DMS153 treated with DMSO at 0.1 percent for 48 hours (cell line): ENCODE results near the gene REC114.

ENCODE experiments used
- DNase-seq: peaks from one replicate; lab custom pipeline; 2025; ENCODE audit not compliant: unreplicated experiment; lab: John Stamatoyannopoulos, UW

REC114 gene

DNA sequence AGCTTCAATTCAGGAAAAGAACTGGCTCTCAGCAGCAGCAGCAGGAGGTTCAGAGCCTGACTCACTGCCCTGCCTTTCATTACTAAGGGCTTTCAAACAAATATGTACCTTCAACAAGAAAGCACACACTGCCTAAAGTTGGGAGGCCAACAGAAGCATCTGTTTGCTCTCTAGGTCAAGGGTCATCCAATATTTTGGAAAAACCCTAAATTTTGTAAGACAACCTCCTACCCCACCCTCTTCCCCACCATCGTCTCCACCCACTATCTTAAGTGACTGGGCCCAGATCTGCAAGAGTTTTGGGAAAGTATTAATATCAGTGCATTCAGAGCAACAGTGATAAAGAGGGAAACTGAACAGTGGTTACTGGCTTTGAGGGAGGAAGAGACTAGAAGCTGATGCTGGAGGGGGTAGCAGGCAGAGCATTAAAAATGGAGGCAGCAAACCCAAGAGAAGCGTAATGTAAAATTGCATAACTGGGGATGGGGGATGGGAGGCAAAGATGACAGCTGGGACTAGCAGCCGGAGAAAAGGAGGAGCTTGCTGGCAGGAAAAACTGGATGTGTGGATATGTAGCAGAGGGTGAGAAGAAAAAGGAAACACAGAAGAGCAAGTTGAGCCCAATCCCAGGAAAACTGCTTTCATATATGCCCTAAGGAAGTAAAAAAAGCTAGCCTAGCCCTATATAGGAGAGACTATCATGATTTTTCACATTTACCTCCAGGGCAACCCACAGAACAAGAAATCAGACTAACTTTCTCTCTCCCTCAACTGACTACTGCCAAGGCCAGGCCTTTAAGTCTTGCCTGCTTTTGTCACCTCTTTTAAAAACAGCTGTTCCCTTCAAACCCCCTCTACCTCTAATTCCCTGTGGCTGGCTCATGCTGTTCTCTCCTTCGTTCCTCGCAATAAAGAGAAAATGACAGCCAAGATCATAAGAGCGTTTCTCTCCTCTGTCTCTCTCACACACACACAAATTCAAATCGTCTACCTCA is 158.8 kb downstream of the REC114 start:
- DNase-seq: no peak

DNA sequence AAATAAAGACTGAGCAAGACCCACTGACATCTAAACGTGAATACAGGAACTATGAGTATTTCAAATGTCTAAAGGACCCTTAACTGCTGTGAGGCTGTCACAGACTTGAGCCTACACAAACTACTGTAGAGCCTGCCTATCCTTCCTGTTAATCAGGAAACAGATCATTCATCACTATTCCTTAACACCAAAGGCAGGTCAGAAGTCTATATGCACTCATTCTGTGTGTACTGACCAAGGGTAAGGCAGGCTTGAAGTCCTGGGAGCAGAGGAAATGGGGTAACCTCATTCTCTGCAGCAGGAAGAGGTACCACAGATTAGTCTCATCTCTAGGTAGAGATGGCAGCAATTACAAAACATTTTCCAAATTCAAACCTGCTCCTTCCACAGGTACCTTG is 159.5 kb downstream of the REC114 start:
- no peak for DNase-seq

DNA sequence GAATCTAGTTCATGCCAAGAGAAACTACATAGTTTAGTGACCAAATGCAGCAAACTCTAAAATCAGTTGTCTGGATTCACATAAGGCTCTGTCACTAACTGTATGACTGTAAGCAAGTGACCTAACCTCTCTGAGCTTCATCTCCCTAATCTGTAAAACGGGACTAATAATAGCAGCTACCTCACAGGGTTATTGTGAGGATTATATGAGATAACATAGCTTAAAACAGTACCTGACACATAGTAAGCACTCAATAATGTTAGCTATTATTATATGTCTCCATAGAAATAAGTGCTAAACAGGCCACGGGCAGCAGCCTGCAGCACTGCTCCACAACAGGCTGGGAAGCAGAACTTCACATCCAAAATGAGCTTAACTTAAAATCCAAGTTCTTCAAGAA is 160.0 kb downstream of the REC114 start:
- no peak for DNase-seq

DNA sequence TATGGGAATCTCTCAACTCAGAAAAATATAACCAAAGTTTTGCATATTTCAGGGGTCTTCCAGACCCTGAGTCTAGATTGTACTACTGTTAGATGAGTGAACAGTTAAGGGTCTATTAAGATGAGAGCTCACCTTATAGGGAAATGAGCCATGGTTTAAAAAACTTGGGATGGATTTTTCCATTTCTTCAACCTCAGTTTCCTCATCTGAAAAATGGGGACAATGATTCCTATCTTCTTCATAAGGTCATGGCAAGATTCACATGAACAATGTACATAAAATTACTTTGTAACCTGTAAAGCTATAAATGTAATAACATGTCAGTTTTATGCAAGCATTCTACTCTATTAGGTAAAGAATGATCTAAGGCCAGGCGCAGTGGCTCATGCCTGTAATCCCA is 161.5 kb downstream of the REC114 start:
- DNase-seq: no peak

DNA sequence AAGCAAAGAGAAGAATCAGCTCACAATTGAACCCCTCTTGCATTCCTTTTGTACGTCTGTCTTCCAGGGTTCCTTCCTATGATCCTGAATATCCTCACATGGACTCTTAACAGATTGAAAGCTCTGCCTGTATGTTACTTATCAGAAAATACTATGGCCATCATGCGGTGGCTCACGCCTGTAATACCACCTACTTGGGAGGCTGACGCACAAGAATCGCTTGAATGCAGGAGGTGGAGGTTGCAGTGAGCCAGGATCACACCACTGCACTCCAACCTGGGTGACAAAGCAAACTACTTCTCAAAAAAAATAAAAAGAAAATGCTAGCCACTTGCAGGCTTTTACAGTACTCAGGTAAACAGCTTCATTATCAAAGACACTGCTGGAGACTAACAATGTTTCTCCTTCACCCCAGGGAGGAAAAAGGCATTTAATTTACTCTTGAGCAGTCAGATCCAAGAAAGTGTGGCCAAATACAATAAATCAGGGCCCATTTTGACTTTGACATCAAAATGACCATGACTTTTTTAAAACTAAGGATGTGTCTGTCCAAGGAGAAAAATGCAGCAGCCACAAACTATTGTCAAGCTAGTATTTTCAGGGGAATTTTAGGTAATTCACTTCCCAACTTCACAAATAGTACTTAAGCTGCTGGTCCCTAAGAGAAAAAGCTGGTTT is 162.9 kb downstream of the REC114 start:
- DNase-seq: no peak

DNA sequence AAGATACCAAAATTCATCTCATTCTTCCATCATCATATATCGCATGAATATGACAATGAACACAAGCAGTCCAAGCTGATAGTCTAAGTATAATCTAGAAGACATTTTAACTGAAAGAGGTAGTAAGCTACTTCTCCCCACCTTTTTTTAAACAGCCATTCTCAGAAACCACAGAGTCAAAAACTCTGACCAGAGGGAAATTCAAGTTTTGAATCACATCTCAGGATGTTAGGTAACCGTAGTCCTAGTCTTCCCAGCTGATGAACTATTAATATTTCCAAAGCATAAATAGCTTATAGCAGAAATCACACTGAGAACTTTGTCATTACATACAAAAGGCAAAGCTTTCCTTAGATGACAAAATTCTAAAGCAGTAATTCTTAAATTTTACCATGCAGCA is 164.4 kb downstream of the REC114 start:
- DNase-seq: no peak

DNA sequence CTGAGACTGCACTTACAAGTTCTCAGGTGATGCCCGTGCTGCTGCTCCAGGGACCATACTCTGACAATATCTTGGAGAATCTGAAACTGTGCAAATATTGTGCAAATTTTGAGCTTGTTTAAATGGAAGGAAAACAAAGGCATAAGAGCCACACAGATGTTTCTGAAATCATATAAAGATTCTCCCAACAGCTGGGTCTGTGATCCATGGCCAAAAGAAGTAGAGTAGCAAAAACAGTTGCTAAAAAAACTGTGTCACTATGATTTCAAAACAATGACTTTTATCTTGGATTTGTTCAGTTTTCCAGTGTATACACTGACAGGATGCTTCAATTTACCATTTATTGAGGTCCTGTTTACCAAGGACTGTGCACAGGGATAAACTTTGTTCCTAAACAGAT is 164.9 kb downstream of the REC114 start:
- no peak for DNase-seq

DNA sequence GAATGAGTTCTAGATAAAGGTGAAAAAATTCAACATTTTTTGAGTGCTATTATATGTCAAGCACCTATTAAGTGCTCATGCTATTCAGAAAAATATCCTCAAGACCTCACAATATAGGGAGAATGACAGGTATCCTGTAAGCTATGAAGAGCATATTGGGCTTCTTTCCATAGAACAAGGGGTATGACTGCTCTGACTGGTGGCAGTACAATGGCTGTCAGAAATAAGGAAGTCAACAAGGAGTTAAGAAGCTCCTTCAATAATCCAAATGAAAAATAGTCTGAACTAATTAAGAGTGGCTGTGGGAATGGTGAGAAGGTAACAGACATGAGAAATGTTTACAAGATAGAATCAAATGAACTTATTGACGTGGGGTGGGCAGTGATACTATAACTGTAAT is 165.5 kb downstream of the REC114 start:
- DNase-seq: no peak

DNA sequence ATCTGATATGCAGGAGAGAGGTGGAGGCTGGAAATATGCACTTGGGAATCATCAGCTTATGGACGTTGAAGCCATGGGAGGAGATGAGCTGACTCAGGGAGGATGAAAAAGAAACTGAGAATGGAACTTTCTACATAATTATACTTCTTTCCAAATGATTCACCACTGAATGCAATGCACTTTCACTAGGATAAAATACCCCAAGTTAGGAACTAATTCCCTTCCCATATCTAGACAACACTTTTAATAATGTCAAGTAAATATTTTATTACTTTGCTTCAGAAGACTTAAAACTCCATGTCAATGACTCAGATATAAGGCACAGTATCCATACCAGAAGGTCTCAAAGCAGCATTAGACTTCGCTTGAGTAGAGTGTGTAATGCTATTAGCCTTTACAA is 166.0 kb downstream of the REC114 start:
- DNase-seq: no peak
